HCT116 (cell line): Measurements from ENCODE around the gene ST7.

Experiments used
- CTCF ChIP-seq, 3 experiments: fragments of 200-600 bp in 1 of 3; sonication (generic) in 1 of 3; IDR thresholded peaks in 2 of 3; conservative IDR thresholded peaks in 1 of 3; 2 replicates each; pipeline ENCODE4 v1.5.1; 2012 to 2017; ENCODE audit warnings: low read depth in 2 of 3, low read length in 2 of 3, antibody characterized with exemption in 1 of 3, borderline replicate concordance in 1 of 3, control low read depth in 1 of 3, mild to moderate bottlenecking in 1 of 3, mixed read lengths in 1 of 3, mixed run types in 1 of 3, moderate library complexity in 1 of 3; ENCODE audit not compliant: insufficient read depth in 1 of 3
- EGR1 ChIP-seq: IDR thresholded peaks from 2 replicates; pipeline ENCODE4 v1.6.1; 2012; ENCODE audit warnings: low read depth
- EZH2 ChIP-seq: fragments of 200-600 bp; sonication (generic); IDR thresholded peaks from 2 replicates; pipeline ENCODE4 v1.6.1; 2017; ENCODE audit warnings: antibody characterized with exemption, mixed run types
- POLR2A ChIP-seq: IDR thresholded peaks from 2 replicates; pipeline ENCODE4 v1.7.0; 2011; ENCODE audit warnings: borderline replicate concordance; ENCODE audit not compliant: insufficient read depth, insufficient read length; ENCODE audit errors: extremely low read depth
- POLR2AphosphoS5 ChIP-seq: IDR thresholded peaks from 2 replicates; pipeline ENCODE4 v1.6.1; 2011; ENCODE audit warnings: mild to moderate bottlenecking, low read depth, low read length, moderate library complexity
- REST ChIP-seq: IDR thresholded peaks from 2 replicates; pipeline ENCODE4 v1.6.1; 2012; ENCODE audit warnings: low read depth

GRCh38 chr7:117230276-117231046 is 277.2 kb downstream of the ST7 start:
- TF ChIP-seq POLR2A (no peak), EZH2 (no peak), REST (no peak), CTCF (IDR thresholded peaks at IDR 0.05 in 2 of 3, conservative IDR thresholded peaks at IDR 0.05 in 1 of 3; ENCODE audit: borderline replicate concordance in 1 of 3, insufficient read depth in 1 of 3, low read depth in 2 of 3, low read length in 2 of 3) (no peak), EGR1 (no peak), POLR2AphosphoS5 (no peak)
